A549 (cell line): ENCODE results near the gene STRN.

ENCODE experiments used
- BHLHE40 ChIP-seq: IDR thresholded peaks from 2 replicates; pipeline ENCODE4 v1.6.1; 2012; ENCODE audit warnings: low read depth, low read length, inconsistent platforms
- CBX8 ChIP-seq: fragments of 200-600 bp; sonication (generic); IDR thresholded peaks from 2 replicates; pipeline ENCODE4 v1.6.1; 2016
- CHD2 ChIP-seq: fragments of 150-350 bp; IDR thresholded peaks from 2 replicates; pipeline ENCODE4 v1.6.1; 2014; ENCODE audit warnings: low read length; ENCODE audit not compliant: partially characterized antibody
- CTCF ChIP-seq: fragments of >200 bp; sonication (Bioruptor Twin); formaldehyde crosslinking; IDR thresholded peaks from 3 replicates; pipeline ENCODE4 v1.5.1; 2016
- POLR2A ChIP-seq: IDR thresholded peaks from 2 replicates; pipeline ENCODE4 v1.6.1; 2012; ENCODE audit warnings: mild to moderate bottlenecking, low read length
- SREBF2 ChIP-seq: fragments of 450-650 bp; IDR thresholded peaks from 2 replicates; pipeline ENCODE4 v1.6.1; 2014; ENCODE audit warnings: mild to moderate bottlenecking, moderate library complexity

GRCh38 chr2:36871068-36871707 is 95.1 kb downstream of the STRN start:
- TF ChIP-seq CTCF: no peak
- TF ChIP-seq BHLHE40: no peak
- no peak for TF ChIP-seq CBX8
- TF ChIP-seq POLR2A: no peak
- TF ChIP-seq CHD2: no peak
- TF ChIP-seq SREBF2: no peak
